Activated CD8-positive, alpha-beta T cell treated with anti-CD3 and anti-CD28 coated beads, Interleukin-2, amount 10 ng/mL, durations not matched to agents 7 days and 5 days (primary cell): ENCODE results near the gene RAI14. TPM values are rescaled to one million over a fixed set of nuclear protein-coding genes. Genes with fewer than 3 reads are reported as not detected.
"Not testable (repeated sequence)": the region's sequence is repeated elsewhere in the genome, so short reads cannot be mapped to it uniquely, and the experiment has no call there.

Experiments used
- ATAC-seq: fragments of 150-1000 bp; cut with Tn5 transposase; one replicate; pipeline ENCODE4 v1.10.0; 2021; ENCODE audit warnings: moderate library complexity
- CTCF ChIA-PET: fragments of 350-600 bp; sonication (Branson Sonifier 250); formaldehyde crosslinking; loops from one replicate; lab custom pipeline; 2021; ENCODE audit warnings: antibody characterized with exemption; lab: Charles Lee
- POLR2A ChIA-PET: fragments of 350-600 bp; sonication (Branson Sonifier 250); formaldehyde crosslinking; loops from one replicate; lab custom pipeline; 2021; ENCODE audit warnings: antibody characterized with exemption; lab: Charles Lee
- DNase-seq: peaks from one replicate; pipeline ENCODE4 v3.0.0-alpha.2; 2020
- H3K27ac Mint-ChIP-seq: one replicate; pipeline ENCODE4 v1.8.0; 2021; ENCODE audit warnings: mild to moderate bottlenecking, mixed read lengths
- H3K27me3 Mint-ChIP-seq: one replicate; pipeline ENCODE4 v1.8.0; 2021; ENCODE audit warnings: low read depth, mixed read lengths
- H3K36me3 Mint-ChIP-seq: one replicate; pipeline ENCODE4 v1.8.0; 2021; ENCODE audit warnings: low read depth, mixed read lengths
- H3K4me1 Mint-ChIP-seq: one replicate; pipeline ENCODE4 v1.8.0; 2021; ENCODE audit warnings: low read depth, mixed read lengths
- H3K4me3 Mint-ChIP-seq: one replicate; pipeline ENCODE4 v1.8.0; 2021; ENCODE audit warnings: mild to moderate bottlenecking, mixed read lengths
- H3K9me3 Mint-ChIP-seq: one replicate; pipeline ENCODE4 v1.8.0; 2022; ENCODE audit warnings: mixed read lengths; ENCODE audit not compliant: insufficient read depth
- total RNA-seq, 2 experiments: library from RNA; stranded (reverse); gene quantifications; one replicate each; pipeline ENCODE4 v1.2.3, GENCODE V29; 2021

RAI14 gene
- total RNA-seq, 2 experiments from 2014 or later: not detected

DNA sequence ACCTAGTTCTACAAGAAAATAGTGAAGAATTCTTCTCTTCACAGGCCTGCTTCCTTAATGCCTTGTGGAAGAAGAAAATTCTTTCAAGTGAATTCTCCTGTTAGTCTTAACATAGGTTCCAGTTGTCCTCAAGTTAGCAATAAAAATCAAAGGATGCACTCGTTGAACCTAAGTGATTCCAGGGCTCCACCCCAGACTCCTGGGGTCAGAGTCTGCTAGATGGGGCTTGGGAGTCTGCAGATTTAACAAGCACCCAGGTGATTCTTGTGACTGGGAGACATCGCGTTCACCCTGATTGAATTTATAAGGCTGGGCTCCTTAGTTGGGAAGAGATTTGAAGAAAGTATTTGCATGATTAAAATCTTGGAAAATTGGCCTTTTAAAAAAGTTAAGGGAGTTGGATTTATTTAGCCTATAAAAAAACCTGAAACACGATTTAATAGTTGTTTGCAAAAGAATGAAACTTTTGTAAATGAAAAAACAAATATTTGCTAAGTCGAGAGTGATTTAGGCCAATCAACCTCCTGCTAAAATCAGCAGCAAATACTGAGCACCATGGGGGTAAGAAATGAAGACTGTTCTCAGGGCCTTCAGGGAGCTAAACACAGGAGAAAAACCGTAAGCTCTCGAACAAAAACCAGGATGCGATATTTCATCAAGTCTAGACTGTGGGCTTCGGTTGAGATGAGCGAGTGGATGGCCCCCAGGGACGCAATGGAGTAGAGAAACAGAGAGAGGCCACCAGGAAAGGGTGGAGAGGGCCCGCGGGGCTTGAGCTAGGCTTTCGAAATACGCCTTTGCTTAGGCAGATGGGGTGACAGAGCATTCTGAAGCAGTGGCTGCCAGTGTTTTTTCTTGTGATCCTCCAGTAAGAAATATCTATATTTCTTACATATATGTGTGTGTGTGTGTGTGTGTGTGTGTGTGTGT, 95.9 kb downstream of the RAI14 start:
- no peaks in the 10 kb centered on the region for H3K36me3 Mint-ChIP-seq
- no peak for DNase-seq
- H3K27me3 Mint-ChIP-seq: peaks cover 3% of the 10 kb centered on the region
- H3K4me1 Mint-ChIP-seq: no peaks in the 10 kb centered on the region
- H3K27ac Mint-ChIP-seq: no peak overlapping the region
- ChIA-PET CTCF (no interaction called here), POLR2A (no interaction called here)
- no peak for ATAC-seq
- H3K9me3 Mint-ChIP-seq: no peaks in the 10 kb centered on the region
- H3K4me3 Mint-ChIP-seq: no peak overlapping the region

DNA sequence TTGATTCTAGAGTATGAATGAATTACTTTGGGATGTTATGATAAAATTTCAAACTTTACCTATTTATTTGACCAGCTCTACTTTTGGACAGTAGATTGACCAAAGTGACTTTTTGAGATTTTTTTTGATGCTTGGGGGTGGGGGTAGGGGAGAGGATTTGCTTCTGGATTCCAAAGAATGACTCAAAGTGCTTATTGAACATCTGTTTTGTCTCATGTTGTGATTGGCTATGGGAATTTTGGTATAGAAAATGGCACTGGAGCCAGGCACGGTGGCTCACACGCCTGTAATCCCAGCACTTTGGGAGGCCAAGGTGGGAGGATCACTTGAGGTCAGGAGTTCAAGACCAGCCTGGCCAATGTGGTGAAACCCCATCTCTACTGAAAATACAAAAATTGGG, 97.1 kb downstream of the RAI14 start:
- DNase-seq, H3K9me3 Mint-ChIP-seq, CTCF ChIA-PET, H3K27ac Mint-ChIP-seq, H3K4me3 Mint-ChIP-seq, H3K27me3 Mint-ChIP-seq, H3K36me3 Mint-ChIP-seq, POLR2A ChIA-PET, ATAC-seq, H3K4me1 Mint-ChIP-seq: not testable (repeated sequence)

DNA sequence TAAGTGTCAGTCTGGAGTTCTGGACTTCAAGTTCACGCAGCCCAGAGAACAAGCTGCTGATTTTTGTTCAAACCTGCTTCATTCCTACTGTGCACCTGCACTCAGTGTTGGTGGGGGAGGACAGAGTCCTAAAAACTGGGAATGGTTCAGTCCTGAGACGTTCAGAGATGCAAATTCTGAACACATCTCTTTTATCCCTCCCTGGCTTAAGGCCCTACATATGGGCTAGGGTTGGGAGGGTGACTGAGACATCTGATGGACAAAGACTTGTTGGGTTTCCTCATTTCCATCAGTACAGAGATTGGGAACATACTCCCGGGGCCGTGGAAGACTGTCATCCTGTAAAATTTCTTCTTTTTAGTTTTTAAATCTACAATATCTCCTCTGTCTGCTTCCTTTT, 99.8 kb downstream of the RAI14 start:
- ATAC-seq: no peak
- H3K4me1 Mint-ChIP-seq: no peaks in the 10 kb centered on the region
- no peaks in the 10 kb centered on the region for H3K36me3 Mint-ChIP-seq

DNA sequence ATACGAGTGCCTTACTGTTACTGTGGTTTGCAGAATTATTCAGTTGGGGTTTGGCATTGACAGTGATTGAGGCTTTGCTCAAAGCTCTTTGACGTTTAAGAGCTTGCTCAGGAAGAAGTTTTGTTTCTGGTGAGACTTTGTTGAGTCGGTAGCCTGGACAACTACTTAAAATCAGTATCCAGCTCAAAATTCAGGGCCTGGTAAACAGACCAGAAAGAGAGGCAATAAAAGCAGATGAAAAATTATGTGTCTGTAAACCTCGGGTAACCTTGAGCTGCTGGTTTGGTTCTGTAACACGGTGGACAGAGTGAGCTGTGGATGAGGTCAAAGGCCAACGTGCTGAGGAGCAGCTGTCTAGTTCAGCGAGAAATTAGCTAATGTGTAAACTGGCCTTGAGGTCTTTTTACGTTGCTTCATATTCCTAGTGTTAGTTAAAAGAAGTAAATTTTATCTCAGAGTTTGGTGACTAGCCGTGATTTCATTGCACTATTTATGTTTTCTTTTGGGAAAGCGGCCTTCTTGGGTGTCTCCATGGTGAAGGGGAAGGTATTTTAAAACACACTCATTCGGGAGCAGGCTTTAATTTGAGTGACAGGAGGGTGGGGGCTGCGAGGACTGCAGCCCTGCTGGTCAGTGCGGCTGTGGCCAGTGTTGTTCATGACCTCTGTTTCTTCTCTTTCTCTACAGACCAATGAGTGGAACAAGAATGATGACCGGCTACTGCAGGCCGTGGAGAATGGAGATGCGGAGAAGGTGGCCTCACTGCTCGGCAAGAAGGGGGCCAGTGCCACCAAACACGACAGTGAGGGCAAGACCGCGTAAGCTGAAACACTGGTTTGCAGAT, 100.9 kb downstream of the RAI14 start:
- Mint-ChIP-seq H3K9me3 (no peaks in the 10 kb centered on the region), H3K27me3 (no peaks in the 10 kb centered on the region), H3K4me3 (no peak overlapping the region), H3K27ac (no peak overlapping the region), H3K36me3 (no peaks in the 10 kb centered on the region), H3K4me1 (no peaks in the 10 kb centered on the region)
- DNase-seq (no peak), ATAC-seq (no peak)
- ChIA-PET CTCF (no interaction called here), POLR2A (no interaction called here)

More for the DNA sequence above, 99.8 kb downstream of the RAI14 start:
- CTCF ChIA-PET: no interaction called here
- Mint-ChIP-seq H3K4me3 (no peak overlapping the region), H3K9me3 (no peaks in the 10 kb centered on the region), H3K27me3 (peaks cover 3% of the 10 kb centered on the region), H3K27ac (no peak overlapping the region)
- no peak for DNase-seq
- POLR2A ChIA-PET: no interaction called here

DNA sequence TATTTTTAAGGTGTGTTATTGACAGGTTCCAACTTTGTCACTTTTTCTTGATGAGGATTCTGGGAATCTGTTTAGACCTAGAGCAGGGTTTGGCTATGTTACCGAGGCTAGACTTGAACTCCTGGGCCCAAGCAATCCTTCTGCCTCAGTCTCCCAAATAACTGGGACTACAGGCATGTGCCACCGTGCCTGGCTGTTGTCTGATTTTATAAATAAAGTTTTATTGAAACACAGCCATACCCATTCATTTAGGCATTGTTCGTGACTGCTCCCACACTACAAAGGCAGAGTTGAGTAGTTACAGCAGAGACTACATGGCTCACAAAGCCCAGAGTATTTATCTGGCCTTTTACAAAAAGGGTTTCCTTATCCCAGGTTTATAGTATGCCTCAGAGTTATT, 102.4 kb downstream of the RAI14 start:
- Mint-ChIP-seq H3K9me3 (no peaks in the 10 kb centered on the region), H3K4me3 (no peak overlapping the region), H3K36me3 (no peaks in the 10 kb centered on the region), H3K4me1 (no peaks in the 10 kb centered on the region), H3K27ac (no peak overlapping the region), H3K27me3 (no peaks in the 10 kb centered on the region)
- ATAC-seq (no peak), DNase-seq (no peak)
- CTCF ChIA-PET: no interaction called here
- POLR2A ChIA-PET: no interaction called here

DNA sequence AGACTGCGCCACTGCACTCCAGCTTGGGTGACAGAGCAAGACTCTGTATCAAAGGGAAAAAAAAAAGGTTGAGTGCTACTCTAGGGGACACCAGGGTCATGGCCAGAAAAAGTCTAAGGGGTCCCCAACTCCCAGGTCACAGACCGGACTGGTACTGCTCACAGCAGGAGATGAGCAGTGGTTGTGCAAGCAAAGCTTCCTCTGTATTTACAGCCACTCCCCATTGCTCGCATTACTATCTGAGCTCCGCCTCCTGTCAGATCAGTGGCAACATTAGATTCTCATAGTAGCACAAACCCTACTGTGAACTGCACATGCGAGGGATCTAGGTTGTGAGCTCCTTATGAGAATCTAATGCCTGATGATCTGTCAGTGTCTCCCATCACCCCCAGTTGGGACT, 103.1 kb downstream of the RAI14 start:
- ATAC-seq, POLR2A ChIA-PET, H3K4me3 Mint-ChIP-seq, H3K4me1 Mint-ChIP-seq, CTCF ChIA-PET, H3K9me3 Mint-ChIP-seq, H3K27me3 Mint-ChIP-seq, H3K27ac Mint-ChIP-seq, H3K36me3 Mint-ChIP-seq, DNase-seq: not testable (repeated sequence)

DNA sequence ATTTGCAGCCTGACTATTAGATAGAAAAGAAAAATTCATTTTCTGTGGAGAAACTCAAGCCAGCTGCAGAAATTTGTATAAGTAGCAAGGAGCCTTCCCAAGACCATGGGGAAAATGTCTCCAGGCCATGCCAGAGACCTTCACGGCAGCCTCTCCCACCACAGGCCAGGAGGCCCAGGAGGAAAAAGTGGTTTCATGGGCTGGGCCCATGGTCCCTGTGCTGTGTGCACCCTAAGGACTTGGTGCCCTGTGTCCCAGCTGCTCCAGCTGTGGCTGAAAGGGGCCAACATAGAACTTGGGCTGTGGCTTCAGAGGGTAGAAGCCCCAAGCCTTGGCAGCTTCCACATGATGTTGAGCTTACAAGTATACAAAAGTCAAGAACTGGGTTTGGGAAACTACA, 109.5 kb downstream of the RAI14 start:
- Mint-ChIP-seq H3K4me1 (no peaks in the 10 kb centered on the region), H3K36me3 (no peaks in the 10 kb centered on the region), H3K27ac (no peak overlapping the region), H3K9me3 (no peaks in the 10 kb centered on the region), H3K4me3 (no peak overlapping the region), H3K27me3 (no peaks in the 10 kb centered on the region)
- ATAC-seq (no peak), DNase-seq (no peak)
- ChIA-PET CTCF (no interaction called here), POLR2A (no interaction called here)

DNA sequence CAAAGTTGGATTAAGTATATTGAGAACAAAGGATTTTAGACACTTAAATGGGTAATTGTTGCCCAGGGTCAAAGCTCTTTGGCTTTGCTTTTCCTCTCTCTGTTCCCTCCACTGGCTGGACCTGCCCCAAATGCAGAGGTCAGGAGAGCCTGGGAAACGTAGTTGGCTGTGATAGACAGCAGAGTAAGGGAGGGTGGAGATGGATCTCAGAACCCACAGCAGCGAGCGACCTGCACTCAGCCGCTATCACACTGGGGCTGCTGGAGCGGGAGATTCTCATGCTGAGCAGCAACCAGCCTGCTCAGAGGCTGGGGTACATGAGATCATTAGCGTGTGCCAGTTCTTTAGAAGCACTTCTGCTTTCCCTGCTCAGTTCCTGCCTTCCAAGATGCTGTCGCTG, 111.1 kb downstream of the RAI14 start:
- CTCF ChIA-PET: interaction anchor here (1.1 kb wide), 1 partner anchor 48 kb away, joined by 3 read pairs; no protein-coding TSS in a partner anchor
- H3K9me3 Mint-ChIP-seq: no peaks in the 10 kb centered on the region
- H3K4me1 Mint-ChIP-seq: no peaks in the 10 kb centered on the region
- H3K4me3 Mint-ChIP-seq: no peak overlapping the region
- no peaks in the 10 kb centered on the region for H3K27me3 Mint-ChIP-seq
- no peaks in the 10 kb centered on the region for H3K36me3 Mint-ChIP-seq
- no peak overlapping the region for H3K27ac Mint-ChIP-seq
- ATAC-seq (no peak), DNase-seq (no peak)
- POLR2A ChIA-PET: no interaction called here

DNA sequence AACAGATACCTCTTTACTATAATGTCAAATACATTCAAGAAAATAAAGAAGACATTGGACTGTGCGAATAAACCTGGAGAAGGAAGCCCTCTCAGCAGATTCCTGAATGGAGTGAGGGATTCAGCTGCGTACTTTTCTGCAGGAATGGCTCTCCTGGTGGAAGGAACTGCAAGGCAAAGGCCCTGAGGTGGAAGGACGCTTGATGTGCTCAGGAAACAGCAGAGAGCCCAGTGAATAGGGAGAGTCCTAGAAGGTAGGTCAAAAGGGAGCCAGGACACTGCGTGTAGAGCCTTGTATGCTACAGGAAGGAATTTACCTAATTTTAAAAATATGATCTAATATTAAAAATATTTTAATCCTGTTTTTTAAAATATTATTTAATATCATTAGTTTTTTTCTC, 114.4 kb downstream of the RAI14 start:
- no peaks in the 10 kb centered on the region for H3K27me3 Mint-ChIP-seq
- H3K27ac Mint-ChIP-seq: no peak overlapping the region
- no peaks in the 10 kb centered on the region for H3K9me3 Mint-ChIP-seq
- no peak for ATAC-seq
- H3K4me3 Mint-ChIP-seq: no peak overlapping the region
- CTCF ChIA-PET: no interaction called here
- no peak for DNase-seq
- H3K4me1 Mint-ChIP-seq: no peaks in the 10 kb centered on the region
- POLR2A ChIA-PET: no interaction called here
- H3K36me3 Mint-ChIP-seq: no peaks in the 10 kb centered on the region

DNA sequence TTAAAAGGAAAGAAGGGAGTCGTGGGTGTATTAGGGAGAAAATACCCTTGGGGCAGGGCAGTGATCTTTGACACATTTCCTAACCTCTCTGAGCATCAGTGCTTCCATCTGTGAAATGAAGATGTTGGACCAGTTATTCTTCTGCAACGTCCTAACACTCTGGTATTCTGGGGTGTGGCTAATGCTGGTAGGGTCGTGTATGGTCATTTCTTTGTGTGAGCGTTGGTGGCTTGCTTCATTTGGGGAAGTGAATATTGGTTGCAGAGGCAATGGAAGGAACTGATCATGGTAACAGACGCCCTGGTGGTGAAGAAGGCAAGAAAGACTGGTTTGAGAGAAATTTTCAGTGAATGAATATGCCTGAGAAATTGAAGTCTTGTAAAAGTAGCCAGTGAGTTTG, 114.9 kb downstream of the RAI14 start:
- Mint-ChIP-seq H3K36me3 (no peaks in the 10 kb centered on the region), H3K4me3 (no peak overlapping the region), H3K27me3 (no peaks in the 10 kb centered on the region), H3K9me3 (no peaks in the 10 kb centered on the region), H3K4me1 (no peaks in the 10 kb centered on the region), H3K27ac (no peak overlapping the region)
- ATAC-seq (no peak), DNase-seq (no peak)
- ChIA-PET POLR2A (no interaction called here), CTCF (no interaction called here)

DNA sequence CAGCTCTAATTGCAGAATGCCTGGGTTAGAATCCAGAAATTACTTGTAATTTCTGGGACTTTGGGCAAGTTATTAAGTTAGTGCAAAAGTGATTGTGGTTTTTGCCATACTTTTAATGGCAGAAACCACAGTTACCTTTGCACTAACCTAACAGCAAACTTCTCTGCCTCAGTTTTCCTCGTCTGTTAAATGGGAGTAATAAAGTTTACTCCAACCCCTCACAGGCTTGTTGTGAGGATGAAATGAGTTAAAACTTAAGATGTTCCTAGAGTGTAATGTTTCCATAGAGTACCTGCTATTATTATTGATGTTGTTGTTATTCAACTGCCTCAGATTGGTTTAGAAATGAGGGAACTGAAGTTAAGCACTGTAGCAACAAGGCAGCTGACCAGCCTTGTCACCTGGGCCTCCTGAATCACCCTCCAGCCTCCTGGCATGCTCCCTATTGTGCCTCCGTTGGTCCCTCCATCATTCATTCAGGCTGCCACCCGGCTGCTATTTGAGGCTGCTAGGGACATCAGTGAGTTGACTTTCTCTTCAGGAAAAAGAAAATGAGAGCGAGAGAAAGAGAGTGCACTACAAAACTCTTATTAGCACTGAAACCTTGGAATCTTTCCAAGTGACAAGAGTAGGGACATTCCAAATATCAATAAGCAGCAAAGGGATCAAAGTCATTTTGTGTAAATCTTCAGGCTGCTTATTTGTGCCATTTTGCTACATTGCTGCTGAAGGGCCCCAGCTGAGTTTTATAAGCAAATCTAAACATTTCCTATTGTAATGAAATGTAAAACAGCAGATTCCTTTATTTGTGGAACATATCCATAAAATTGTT, 116.4 kb downstream of the RAI14 start:
- H3K4me1 Mint-ChIP-seq: no peaks in the 10 kb centered on the region
- ATAC-seq (no peak), DNase-seq (no peak)
- H3K27me3 Mint-ChIP-seq: no peaks in the 10 kb centered on the region
- no peak overlapping the region for H3K27ac Mint-ChIP-seq
- ChIA-PET CTCF (no interaction called here), POLR2A (no interaction called here)
- no peak overlapping the region for H3K4me3 Mint-ChIP-seq
- no peaks in the 10 kb centered on the region for H3K9me3 Mint-ChIP-seq
- H3K36me3 Mint-ChIP-seq: no peaks in the 10 kb centered on the region
